T1000 (cell line): ENCODE results near the gene B9D2.
"Not testable (repeated sequence)": the region's sequence is repeated elsewhere in the genome, so short reads cannot be mapped to it uniquely, and the experiment has no call there.

Experiments used
- DNase-seq: peaks from one replicate; lab custom pipeline; 2025; ENCODE audit warnings: mixed read lengths; lab: John Stamatoyannopoulos, UW

Gene B9D2

GRCh38 chr19:41363753-41364523 lies at the start of gene B9D2:
B9D2 (minus strand) TSS chr19:41364149; CDS start chr19:41363519, 630 bp downstream.
- DNase-seq: peak; percentile 96

- DNase-seq: no peak
Measured at GRCh38 chr19:41412953-41413352, 49.0 kb upstream of the B9D2 start.

GRCh38 chr19:41411968-41412265 lies 48.0 kb upstream of the B9D2 start:
- no peak for DNase-seq

GRCh38 chr19:41411100-41411967 lies 47.4 kb upstream of the B9D2 start:
- no peak for DNase-seq

- no peak for DNase-seq
Measured at GRCh38 chr19:41410336-41411054, 46.5 kb upstream of the B9D2 start.

- no peak for DNase-seq
Measured at GRCh38 chr19:41409288-41409687, 45.3 kb upstream of the B9D2 start.

GRCh38 chr19:41408846-41409245 lies 44.9 kb upstream of the B9D2 start:
- not testable (repeated sequence) for DNase-seq

GRCh38 chr19:41408256-41408655 lies 44.3 kb upstream of the B9D2 start:
- DNase-seq: no peak

- DNase-seq: no peak
Measured at GRCh38 chr19:41407271-41407670, 43.3 kb upstream of the B9D2 start.

GRCh38 chr19:41405776-41406175 lies 41.8 kb upstream of the B9D2 start:
- no peak for DNase-seq

- DNase-seq: no peak
Measured at GRCh38 chr19:41403181-41403970, 39.4 kb upstream of the B9D2 start.

GRCh38 chr19:41402010-41402409 lies 38.1 kb upstream of the B9D2 start:
- no peak for DNase-seq

GRCh38 chr19:41401483-41401882 lies 37.5 kb upstream of the B9D2 start:
- no peak for DNase-seq

GRCh38 chr19:41399525-41399924 lies 35.6 kb upstream of the B9D2 start:
- DNase-seq: no peak

GRCh38 chr19:41399091-41399490 lies 35.1 kb upstream of the B9D2 start:
- DNase-seq: no peak

- no peak for DNase-seq
Measured at GRCh38 chr19:41398598-41398997, 34.6 kb upstream of the B9D2 start.

- DNase-seq: no peak
Measured at GRCh38 chr19:41398050-41398418, 34.1 kb upstream of the B9D2 start.

- peak; percentile 98 for DNase-seq
Measured at GRCh38 chr19:41397086-41398049, 33.4 kb upstream of the B9D2 start, which contains the start of the genes BCKDHA and EXOSC5. BCKDHA (plus strand) TSS chr19:41397818; CDS start chr19:41397828, 10 bp downstream. EXOSC5 (minus strand) TSS chr19:41397359; CDS start chr19:41397328, 31 bp downstream.

GRCh38 chr19:41395355-41395754 lies 31.4 kb upstream of the B9D2 start:
- no peak for DNase-seq

GRCh38 chr19:41392775-41393174 lies 28.8 kb upstream of the B9D2 start:
- no peak for DNase-seq
